ENCODE measurements around the gene SRF. TPM values are rescaled to one million over a fixed set of nuclear protein-coding genes. Genes with fewer than 3 reads are reported as not detected.

SRF gene
- total RNA-seq, 1 donor from 2014 or later, result 10.8 TPM

DNA sequence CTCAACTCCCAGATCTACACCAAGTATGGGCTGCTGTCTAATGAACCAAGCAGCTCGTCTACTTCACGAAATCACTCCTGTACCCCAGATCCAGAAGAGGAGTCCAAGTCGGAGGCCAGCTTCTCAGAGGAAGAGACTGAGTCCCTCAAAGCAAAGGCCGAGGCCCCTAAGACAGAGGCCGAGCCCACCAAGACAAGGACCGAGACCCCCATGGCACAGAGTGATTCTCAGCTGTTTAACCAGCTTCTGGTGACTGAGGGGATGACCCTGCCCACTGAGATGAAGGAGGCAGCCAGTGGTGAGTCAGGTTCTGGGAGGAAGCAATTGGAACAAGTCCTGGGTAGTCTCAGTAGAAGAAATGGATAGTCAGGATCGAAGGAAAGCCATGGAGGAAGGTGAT is 16.8 kb downstream of the SRF start:
- DNase-seq (ENCODE audit: low read depth) (no peak), FAIRE-seq (no peak)
- peaks cover 11% of the 10 kb centered on the region for H3K36me3 ChIP-seq (ENCODE audit: control insufficient read depth, insufficient read depth, low read length)

DNA sequence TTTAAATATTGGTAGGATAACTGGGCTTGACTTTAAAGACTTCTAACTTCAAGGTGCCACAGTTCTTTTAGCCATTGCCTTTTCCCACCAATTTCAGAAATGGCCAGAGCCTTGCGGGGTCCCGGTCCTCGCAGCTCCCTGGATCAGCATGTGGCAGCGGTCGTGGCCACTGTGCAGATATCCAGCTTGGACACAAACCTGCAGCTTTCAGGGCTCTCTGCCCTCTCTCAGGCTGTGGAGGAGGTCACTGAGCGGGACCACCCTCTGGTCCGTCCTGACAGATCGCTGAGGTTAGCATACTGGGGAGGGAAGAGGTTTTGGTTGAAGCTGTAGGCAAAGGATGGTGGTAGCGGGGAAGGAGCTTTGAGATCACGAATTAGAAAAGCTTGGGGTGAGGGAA is 17.4 kb downstream of the SRF start:
- Histone ChIP-seq H3K4me3 (ENCODE audit: low read depth, low read length) (no peak overlapping the region), H3K27me3 (ENCODE audit: control insufficient read depth, insufficient read depth, low read length) (no peaks in the 10 kb centered on the region), H3K36me3 (ENCODE audit: control insufficient read depth, insufficient read depth, low read length) (peaks cover 13% of the 10 kb centered on the region)
- no peak for DNase-seq (ENCODE audit: low read depth)
- TF ChIP-seq, protein P1, sequence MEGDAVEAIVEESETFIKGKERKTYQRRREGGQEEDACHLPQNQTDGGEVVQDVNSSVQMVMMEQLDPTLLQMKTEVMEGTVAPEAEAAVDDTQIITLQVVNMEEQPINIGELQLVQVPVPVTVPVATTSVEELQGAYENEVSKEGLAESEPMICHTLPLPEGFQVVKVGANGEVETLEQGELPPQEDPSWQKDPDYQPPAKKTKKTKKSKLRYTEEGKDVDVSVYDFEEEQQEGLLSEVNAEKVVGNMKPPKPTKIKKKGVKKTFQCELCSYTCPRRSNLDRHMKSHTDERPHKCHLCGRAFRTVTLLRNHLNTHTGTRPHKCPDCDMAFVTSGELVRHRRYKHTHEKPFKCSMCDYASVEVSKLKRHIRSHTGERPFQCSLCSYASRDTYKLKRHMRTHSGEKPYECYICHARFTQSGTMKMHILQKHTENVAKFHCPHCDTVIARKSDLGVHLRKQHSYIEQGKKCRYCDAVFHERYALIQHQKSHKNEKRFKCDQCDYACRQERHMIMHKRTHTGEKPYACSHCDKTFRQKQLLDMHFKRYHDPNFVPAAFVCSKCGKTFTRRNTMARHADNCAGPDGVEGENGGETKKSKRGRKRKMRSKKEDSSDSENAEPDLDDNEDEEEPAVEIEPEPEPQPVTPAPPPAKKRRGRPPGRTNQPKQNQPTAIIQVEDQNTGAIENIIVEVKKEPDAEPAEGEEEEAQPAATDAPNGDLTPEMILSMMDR (IDR thresholded peaks at IDR 0.05; ENCODE audit: insufficient read depth, low read length, severe bottlenecking), result no peak
- no peak for FAIRE-seq

More for the DNA sequence above, 16.8 kb downstream of the SRF start:
- no peaks in the 10 kb centered on the region for H3K27me3 ChIP-seq (ENCODE audit: control insufficient read depth, insufficient read depth, low read length)
- no peak overlapping the region for H3K4me3 ChIP-seq (ENCODE audit: low read depth, low read length)
- TF ChIP-seq, protein P1 (IDR thresholded peaks at IDR 0.05; ENCODE audit: insufficient read depth, low read length, severe bottlenecking), result no peak

DNA sequence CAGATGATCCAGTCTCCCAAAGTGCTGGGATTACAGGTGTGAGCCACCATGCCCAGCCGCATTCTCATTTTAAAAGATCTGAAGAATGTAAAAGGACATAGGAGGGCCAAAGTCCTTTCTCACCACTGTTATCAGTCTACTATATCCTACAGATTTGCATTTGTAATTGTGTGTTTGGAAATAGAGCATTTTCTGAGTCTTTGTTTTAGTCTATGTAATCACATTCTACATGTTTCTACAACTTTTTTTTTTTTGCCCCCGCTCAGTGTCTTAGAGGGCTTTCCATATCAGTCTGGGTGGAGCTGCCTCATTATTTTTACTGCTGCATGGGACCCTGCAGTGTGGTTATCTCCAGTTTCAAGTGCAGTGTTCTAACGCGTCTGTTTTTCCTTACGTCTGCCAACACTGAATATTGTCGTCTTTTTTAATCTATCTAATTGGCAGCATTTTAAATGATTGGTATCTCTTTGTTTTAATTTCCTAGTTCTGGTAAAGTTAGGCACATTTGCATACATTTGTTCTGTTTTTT is 18.8 kb downstream of the SRF start:
- DNase-seq (ENCODE audit: low read depth), result no peak
- Histone ChIP-seq H3K36me3 (ENCODE audit: control insufficient read depth, insufficient read depth, low read length) (peaks cover 10% of the 10 kb centered on the region), H3K27me3 (ENCODE audit: control insufficient read depth, insufficient read depth, low read length) (no peaks in the 10 kb centered on the region), H3K4me3 (ENCODE audit: low read depth, low read length) (no peak overlapping the region)
- no peak for FAIRE-seq
- TF ChIP-seq, protein P1 (IDR thresholded peaks at IDR 0.05; ENCODE audit: insufficient read depth, low read length, severe bottlenecking), result no peak

DNA sequence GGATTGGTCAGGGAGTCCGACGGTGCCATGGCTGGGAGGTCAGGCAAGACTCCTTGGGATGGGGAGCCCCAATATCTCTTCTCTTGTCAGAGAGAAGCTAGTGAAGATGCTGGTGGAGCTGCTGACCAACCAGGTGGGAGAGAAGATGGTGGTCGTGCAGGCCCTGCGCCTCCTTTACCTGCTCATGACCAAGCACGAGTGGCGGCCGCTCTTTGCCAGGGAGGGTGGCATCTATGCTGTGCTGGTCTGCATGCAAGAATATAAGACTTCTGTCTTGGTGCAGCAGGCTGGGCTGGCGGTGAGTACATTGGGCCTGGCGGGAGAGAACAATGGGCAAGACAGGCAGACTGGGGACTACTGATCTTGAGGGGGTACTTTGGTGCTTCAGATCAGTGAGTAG is 21.8 kb downstream of the SRF start:
- peaks cover 17% of the 10 kb centered on the region for H3K36me3 ChIP-seq (ENCODE audit: control insufficient read depth, insufficient read depth, low read length)
- TF ChIP-seq, protein P1 (IDR thresholded peaks at IDR 0.05; ENCODE audit: insufficient read depth, low read length, severe bottlenecking), result no peak
- H3K27me3 ChIP-seq (ENCODE audit: control insufficient read depth, insufficient read depth, low read length), result no peaks in the 10 kb centered on the region
- H3K4me3 ChIP-seq (ENCODE audit: low read depth, low read length), result no peak overlapping the region
- no peak for DNase-seq (ENCODE audit: low read depth)
- no peak for FAIRE-seq

DNA sequence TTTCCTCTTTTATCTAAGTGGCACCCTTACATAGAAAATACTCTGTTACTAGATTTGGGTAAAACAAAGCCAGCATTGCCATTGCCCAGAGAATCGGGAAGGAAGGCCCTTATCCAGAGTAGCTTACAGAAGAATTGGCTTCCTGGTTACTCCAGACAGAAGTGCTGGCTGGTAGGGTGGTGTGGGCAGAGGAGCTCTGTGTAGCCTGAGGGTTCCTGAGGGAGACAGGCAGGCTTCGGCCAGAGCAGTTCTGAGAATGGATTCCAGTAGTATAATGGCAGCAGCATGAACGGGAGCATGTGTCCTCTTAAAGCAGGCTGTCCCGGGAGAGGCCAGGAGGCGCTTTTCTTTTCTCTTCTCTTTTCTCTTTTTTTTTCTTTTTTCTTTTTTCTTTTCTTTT is 22.9 kb downstream of the SRF start:
- TF ChIP-seq, protein P1 (IDR thresholded peaks at IDR 0.05; ENCODE audit: insufficient read depth, low read length, severe bottlenecking), result no peak
- FAIRE-seq (no peak), DNase-seq (ENCODE audit: low read depth) (no peak)
- Histone ChIP-seq H3K4me3 (ENCODE audit: low read depth, low read length) (no peak overlapping the region), H3K27me3 (ENCODE audit: control insufficient read depth, insufficient read depth, low read length) (no peaks in the 10 kb centered on the region), H3K36me3 (ENCODE audit: control insufficient read depth, insufficient read depth, low read length) (peaks cover 14% of the 10 kb centered on the region)

DNA sequence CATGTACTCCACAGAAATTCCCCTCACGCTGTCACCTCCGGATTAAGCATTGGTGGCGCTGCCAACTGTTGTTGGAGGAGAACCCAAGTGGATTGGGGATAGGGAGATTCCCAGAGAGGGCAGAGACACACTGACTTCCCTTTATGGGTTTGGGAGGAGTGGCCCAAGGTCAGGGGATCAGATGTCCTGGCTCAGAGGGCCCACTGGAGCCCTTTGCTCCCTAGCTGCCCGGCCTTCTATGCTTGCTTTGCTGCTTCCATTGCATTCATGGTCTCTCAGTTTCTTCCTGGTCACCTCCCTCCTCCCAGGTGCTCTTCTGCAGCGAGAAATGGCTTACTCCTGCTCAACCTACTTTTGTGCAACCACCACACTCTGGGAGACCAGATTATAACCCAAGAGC is 25.3 kb downstream of the SRF start:
- Histone ChIP-seq H3K27me3 (ENCODE audit: control insufficient read depth, insufficient read depth, low read length) (no peaks in the 10 kb centered on the region), H3K4me3 (ENCODE audit: low read depth, low read length) (no peak overlapping the region), H3K36me3 (ENCODE audit: control insufficient read depth, insufficient read depth, low read length) (peaks cover 23% of the 10 kb centered on the region)
- FAIRE-seq, result no peak
- TF ChIP-seq, protein P1 (IDR thresholded peaks at IDR 0.05; ENCODE audit: insufficient read depth, low read length, severe bottlenecking), result no peak
- DNase-seq (ENCODE audit: low read depth), result no peak

Data from bronchial epithelial cell (primary cell).